ENCODE measurements around the gene ARMC9.

DNA sequence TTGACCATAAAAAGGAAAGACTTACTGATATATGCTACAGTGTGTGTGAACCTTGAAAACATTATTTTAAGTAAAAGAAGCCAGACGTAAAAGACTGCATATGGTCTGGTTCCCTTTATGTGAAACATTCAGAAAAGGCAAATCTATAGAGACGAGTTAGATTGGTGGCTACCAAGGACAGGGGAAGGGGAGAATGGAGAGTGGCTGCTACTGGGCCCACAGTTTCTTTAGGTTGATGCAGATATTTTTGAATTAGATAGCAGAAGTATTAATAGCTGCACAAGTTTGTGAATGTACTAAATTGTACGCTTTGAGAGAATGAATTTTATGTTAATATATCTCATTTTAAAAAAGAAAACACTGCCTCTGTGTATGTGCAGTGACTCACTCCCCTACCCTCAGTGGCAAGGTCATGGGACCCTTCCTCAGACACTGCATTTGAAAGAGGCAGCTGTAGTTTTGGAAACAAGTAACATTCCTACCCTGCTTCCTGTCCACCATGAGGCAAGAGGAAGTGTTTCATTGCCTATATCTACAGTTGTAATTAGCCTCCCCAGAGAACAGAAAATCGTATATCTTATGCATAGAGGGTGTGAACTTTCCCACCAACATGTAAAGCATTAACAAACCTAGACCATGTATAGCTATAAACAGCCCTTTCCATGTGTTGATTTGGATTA lies 29.8 kb upstream of the ARMC9 start:
- TF ChIP-seq CTCF (IDR thresholded peaks at IDR 0.05) (no peak), POLR2AphosphoS5 (IDR thresholded peaks at IDR 0.05) (no peak)

Data from suprapubic skin (tissue), 3 donors.